GOT3 (cell line): Measurements from ENCODE around the gene ACER3.
"Not testable (repeated sequence)": the region's sequence is repeated elsewhere in the genome, so short reads cannot be mapped to it uniquely, and the experiment has no call there.

ENCODE experiments used
- DNase-seq: peaks from one replicate; lab custom pipeline; 2025; ENCODE audit warnings: mixed read lengths; lab: John Stamatoyannopoulos, UW

Gene ACER3

DNA sequence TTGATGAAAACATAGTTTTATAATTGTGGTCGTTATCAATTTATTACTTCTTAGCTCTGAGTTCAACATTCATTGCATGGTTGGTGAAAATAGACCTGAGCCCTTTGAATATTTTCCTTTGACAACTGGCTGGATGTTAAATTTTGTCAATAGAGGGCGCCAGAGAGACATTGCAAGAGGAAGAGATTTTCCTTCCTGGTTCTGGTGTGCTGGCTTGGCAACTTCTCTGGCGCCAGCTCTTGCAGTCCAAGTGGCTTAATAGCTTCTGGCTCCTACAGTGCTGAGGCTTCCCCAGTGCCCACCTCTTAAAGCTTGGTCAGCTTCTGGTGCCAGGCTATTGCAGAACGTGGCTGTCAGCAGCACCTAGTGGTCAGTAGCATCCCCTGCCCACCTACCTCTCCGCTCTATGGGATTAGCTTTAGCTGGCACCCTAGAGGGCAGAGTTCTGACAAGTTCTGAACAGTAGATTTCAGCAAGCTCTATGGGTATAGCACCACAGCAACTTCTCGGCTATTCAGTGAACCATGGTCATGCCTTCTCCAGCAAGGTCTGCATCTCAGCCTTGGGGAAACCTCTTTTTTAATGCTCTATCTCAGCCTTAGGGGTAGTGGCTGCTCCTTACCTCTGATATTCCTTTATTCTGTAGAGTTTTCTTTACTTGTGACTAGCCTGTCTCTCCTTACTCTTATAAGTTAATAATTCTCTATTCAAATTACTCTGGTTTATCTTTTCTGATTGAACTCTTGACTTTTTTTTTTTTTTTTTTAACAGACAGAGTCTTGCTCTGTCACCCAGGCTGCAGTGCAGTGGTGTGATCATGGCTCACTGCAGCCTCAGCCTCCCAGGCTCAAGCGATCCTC is 59.4 kb downstream of the ACER3 start:
- DNase-seq = no peak

DNA sequence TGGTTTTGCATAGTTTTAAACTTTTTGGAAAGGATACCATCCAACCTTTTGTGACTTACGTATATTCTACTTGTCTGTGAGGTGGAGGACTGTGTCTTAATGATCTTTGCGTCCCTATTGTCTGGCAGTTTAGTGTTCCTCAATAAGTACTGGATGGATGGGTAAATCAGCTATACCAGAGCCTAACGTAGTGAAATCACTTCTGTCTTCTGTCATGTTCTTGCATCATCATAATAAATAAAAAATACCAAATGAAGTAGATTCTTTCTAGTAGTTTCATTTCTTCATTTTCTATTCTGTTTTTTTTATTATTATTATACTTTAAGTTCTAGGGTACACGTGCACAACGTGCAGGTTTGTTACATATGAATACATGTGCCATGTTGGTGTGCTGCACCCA is 66.4 kb downstream of the ACER3 start:
- DNase-seq = no peak

DNA sequence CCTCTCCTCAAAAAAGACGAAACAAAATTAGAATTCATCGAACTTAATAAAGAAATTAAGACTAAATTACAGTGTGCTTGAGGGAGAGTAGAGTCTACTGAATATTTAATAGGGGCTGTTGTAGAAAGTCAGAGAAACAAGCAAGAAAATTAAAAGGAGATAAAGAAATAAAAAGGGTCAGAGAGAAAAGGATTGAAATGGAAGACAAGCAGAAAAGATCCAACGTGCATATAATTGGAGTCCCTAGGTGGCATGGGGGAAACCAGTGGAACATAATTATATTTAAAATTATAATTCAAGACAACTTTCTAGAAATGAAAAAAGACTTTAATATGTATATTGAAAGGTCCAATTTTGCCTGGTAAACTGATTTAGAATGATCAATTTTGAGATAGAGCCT is 74.3 kb downstream of the ACER3 start:
- no peak for DNase-seq

DNA sequence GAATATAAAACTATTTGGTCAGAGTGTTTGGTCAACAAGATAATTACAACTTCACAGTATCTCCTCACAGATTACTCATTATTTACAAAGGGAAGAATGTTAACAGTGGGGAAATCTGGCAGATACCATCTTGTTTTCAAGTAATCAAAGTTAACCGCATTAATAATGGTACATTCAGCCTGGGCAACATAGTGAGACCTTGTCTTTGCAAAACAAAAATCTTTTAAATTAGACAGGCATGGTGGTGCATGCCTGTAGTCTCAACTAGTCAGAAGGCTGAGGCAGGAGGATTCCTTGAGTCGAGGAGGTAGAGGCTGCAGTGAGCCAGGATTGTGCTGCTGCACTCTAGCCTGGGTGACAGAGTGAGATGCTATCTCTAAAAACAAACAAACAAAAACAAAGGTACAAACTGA is 78.5 kb downstream of the ACER3 start:
- no peak for DNase-seq

DNA sequence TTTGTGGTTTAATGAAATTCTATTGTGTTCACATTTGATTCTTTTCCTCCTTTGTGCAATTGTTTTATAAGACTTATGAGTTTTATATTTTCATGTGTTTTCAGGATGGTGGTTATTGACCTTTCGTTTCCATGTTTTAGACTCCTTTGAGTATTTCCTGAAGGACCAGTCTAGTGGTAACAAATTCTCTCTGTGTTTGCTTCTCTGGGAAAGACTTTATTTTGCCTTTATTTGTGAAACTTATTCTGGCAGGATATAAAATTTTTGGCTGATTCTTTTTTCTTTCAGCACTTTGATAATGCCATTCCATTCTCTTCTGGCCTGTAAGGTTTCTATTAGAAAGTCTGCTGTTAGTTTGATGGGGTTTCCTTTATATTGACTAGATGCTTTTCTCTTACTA is 83.5 kb downstream of the ACER3 start:
- DNase-seq = no peak

DNA sequence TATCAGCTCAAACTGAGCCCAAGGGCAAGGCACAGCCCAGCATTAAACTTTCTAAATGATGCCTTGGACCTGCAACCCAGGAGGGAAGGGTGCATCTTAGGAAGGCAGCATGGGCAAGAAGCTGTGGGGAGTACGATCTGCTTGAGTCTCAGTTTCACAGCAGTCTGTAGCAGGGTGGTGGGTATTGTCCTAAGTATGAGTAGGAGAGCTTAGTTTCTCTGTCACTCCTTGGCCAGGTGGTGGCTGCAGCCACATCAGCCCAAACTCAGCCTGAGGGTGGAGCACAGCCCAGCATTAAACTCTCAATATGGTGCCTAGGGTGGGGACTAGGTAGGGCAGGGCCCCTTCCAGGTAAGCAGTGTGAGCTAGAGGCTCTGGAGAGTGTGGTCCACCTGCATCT is 85.5 kb downstream of the ACER3 start:
- no peak for DNase-seq

DNA sequence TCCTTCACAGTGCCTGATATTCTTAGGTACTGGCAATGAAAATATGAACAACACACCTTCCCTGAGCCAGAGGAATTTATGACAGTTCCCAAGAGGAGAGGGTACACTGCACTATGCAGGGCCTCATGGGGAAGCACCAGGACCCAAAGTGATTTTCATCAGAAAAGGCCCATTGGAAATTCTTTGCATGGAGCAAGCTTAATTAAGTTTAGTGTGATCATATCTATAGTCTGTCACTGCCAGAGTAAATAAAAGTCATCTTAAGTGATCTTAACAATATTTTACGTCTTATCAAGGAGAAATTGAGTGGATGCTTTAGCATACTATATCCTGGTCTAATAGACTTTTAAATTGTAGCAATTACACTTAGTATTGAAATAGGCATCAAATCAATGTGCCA is 86.5 kb downstream of the ACER3 start:
- no peak for DNase-seq

DNA sequence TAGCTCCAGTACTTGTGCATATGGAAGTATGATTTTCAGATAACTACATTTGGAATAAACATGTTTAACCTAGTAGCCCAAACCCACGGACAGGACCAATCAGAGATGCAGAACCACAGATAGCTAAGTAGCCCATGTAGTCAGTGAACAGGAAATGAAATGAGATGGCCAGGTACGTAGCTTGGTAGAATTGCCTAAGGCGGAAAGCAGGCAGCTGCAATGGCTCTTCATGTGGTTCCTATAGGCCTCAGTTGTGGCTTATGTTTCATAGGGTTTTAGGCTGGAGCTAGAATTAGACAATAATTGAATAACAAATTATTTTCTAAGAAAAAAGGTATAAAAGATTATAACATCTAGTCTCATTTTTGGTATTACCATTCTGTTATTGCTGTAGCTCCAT is 87.1 kb downstream of the ACER3 start:
- no peak for DNase-seq

DNA sequence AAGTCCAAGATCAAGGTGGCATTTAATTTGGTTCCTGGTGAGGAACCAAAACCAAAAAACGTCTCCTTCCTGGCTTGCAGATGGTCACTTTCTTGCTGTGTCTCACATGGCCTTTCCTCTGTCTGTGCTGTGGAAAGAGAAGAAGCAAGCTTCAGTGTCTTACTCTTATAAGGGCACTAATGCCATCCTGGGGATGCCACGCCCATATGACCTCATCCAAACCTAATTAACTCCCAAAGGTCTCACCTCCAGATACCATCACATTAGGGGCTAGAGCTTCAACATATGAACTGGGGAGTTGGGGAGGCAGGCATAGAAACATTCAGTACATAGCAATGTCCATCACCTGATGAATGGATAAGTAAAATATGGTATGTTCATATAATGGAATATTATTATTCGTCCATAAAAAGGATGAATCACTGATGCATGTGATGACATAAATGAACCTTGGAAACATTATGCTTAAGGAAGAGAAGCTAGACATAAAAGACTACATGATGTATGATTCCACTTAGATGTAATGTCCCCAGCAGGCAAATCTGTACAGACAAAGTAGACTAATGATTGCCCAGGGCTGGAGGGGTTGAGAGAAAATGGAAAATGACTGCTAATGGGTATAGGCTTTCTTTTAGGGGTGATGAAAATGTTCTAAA is 94.9 kb downstream of the ACER3 start:
- no peak for DNase-seq

DNA sequence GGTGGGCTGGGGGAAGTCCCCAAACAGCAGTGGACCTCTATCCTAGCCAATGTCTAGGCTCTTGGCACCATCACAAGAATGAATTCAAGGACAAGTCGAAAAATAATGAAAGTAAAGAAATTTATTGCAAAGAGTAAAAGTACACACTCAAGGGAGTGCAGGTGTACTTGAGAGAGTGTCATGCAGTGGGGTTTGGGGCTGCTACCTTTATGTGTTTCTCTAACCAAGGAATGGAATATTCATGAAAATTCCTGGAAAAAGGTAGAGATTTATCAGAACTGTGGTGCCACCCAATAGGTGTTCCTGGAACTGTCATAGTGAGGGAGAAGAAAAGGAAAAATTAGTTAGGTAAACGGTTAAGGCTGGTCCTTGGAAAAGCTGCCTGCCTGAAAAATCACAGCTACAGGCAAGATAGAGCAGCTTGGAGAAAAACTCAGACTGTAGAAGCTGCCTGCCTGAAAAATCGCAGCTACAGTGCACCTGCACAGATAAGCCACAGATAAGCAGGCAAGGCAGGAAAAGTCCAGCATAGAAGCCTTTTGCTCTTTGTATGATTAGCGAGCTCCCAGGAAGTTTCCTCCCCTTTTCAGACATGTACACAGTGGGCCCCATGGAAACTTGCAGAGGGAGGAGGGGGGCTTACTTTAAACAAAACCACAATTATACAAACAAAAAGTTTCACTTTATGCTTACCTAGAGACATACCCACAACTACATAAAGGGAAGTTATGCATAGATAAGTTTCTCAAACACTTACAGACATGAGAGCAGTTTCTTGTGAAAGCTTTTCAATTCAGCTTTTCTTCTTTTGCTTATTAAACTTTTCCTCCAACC is 102.1 kb downstream of the ACER3 start:
- no peak for DNase-seq

DNA sequence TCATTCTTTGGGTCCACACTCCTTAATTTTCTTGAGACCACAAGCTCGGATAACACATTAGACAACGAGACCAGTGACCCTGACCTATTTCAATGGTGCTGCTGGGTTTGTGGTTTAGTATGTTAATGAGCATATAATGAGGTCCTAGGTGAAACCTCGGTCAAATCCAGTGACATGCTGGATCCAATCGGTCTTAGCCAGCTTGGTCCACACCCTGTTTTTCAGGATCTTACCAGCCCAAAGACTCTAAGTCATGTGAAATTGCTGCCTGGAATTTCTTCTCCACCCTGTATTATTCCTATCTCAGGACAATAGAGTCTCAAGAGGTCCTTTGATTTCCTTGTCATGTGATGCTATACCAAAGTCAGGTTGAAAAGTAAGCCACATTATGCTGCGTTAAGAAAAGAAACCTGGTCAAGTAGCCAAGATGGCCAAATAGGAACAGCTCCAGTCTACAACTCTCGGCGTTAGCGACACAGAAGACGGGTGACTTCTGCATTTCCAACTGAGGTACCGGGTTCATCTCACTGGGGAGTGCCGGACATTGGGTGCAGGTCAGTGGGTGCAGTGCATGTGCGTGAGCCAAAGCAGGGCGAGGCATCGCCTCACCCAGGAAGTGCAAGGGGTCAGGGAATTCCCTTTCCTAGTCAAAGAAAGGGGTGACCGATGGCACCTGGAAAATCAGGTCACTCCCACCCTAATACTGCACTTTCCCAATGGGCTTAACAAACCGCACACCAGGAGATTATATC is 102.9 kb downstream of the ACER3 start:
- DNase-seq = not testable (repeated sequence)

DNA sequence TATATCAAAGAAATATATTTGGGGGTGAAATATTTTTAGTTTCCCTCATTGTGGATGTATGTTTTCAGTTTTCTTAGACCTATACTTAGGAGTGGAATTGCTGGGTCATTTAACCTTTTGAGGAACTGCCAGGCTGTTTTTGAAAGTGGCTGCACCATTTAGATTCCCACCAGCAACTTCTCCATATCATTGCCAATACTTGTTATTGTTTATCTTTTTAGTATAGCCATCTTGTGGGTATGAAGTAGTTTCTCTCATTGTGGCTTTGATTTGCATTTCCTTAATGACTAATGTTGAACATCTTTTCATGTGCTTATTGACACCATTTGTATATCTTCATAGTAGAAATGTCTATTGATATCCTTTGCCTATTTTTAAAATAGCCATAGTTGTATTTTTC is 111.3 kb downstream of the ACER3 start:
- DNase-seq = no peak

DNA sequence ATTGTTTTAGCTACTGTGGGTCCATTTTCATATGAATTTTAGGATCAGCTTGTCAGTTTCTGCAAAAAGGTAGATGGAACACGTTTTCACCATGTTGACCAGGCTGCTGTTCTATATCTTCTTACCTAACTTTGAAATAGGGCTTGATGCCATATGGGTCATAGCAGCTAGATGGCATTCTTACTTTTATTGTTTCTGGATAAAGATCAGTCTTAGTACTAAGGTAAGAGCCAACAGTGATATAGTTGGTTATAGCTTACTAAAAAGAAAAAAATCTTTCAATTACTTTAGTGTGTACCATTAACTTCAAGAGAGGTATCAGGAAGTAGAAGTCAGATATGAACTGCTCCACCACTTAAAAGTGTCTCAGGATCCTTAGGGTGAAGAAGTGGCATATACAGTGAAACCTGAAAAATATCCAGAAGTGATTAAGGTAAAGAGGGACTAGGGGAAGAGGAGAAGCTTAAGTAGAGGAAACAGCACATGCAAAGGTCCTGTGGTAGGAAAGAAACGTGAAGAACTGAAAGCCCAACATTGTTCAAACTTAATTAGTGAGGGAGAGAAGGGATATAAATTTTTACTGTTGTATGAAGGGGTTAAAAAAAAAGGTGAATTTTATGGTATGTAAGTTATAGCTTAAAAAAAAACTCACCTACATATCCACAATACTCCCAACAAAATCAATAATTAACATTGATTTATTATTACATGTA is 113.6 kb downstream of the ACER3 start:
- DNase-seq = no peak

DNA sequence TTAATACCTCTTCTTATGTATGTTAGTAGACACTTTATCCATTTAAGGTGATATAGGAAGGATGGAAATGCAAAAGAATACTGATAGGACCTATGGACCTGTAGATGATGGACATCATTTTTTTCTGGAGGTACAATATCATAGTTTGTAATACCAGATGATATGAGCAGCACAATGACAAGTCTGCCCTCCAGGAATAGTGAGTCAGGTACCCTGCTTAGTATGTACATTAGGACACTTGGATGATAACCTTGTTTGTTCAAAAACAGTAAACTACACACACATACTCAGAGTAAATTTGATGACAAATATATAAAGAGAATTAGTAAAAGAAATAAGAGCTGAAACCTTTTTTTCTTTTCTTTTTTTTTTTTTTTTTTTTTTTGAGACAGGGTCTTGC is 114.8 kb downstream of the ACER3 start:
- DNase-seq = no peak

DNA sequence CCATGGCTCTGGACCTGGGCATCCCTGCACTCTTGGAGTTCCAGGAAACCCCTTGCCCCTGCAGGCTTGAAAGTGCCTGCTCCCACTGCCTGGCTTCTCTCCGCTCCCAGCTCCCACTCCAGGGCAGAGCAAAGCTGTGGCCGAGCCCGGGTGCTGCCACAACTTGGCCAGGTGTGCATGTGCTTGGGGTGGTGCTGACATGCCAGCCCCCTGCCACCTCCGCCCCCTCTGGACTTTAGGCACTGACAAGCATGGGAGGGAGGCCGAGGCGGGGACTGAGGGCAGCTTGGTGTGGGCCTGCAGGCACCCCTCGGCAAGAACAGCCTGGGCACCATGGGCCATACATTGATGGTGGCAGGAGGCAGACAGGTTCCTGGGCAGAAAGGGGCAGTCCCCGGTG is 117.1 kb downstream of the ACER3 start:
- DNase-seq = no peak

DNA sequence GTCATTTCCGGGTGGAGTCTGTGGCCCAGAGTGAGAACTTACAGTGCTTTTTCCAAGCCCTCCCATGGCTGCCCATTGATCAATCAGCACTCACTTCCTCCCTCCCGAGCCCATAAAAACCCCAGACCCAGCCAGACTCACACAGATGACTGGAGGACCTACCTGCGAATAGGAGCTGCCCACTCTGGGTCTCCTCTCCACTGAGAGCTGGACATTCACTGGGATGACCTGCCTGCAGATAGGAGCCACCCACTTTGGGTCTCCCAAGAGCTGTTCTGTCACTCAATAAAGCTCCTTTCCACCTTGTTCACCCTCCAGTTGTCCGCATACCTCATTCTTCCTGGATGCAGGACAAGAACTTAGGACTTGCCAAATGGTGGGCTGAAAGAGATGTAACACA is 117.5 kb downstream of the ACER3 start:
- no peak for DNase-seq

DNA sequence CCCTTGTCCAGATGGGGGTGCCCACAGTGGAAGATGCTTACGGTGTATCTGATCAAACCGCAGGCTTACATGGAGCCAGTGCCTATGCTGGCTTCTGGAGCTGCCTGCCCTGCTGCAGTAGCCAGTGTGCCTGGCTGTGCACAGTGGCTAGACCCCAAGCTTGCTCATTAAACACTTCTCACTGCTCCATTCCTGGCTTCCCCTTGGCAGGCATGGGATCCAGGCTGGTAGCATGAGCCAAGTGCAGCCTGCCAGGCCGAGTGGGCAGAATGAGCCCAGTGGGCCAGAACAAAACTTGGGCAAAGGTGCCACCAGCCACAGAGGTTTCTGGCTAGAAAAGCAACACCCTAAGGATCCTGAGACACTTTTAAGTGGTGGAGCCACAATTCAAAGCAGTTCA is 118.1 kb downstream of the ACER3 start:
- DNase-seq = no peak

DNA sequence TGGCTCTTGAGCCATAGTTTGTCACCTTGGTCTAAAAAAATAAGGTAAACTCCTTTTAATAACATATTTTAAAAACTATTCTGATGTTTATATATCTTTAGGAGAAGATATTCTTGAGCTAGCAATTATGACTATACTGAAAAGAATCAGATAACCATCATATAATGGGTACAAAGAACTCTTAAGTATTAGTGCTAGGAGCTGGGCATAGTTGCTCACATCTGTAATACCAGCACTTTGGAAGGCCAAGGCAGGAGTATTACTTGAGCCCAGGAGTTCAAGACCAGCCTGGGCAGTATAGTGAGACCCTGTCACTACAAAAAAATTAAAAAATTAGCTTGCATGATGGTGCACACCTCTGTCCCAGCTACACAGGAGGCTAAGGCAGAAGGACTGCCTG is 119.5 kb downstream of the ACER3 start:
- no peak for DNase-seq

DNA sequence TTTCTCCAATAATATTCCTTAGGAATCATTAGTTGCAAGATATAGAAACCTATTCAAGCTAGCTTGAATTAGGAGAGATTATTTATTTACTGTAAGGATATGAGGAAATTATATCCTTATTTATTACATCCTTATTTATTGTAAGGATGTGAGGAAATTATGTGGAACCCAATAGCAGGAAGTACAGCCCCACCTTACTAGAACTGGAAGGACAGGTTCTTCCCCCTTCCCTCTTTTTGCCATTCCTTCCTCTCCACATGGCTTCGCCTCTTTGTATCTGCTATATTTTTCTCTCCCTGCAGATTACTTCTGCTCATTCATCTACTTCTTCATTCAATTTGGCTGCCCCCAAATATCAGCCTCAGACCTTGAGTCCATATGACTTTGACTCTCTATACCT is 124.0 kb downstream of the ACER3 start:
- DNase-seq = no peak

DNA sequence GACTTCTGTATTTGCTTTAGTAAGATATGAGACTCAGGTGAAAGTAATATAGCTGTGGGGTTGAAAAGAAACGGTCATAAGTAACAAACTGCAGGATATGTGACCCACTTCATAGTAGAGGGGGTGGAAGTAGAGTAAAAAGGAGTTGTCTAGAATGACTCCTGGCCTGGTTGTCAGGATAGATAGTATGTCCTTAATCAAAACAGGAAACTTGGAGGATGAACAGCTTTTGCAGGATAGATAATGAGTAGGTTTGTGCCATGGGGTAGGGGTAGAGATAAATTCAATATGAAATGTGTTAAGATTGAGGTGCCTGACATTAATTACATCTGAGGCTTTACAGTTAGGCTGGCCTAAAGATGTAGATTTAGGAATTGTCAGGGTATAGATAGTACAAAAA is 126.5 kb downstream of the ACER3 start:
- no peak for DNase-seq

DNA sequence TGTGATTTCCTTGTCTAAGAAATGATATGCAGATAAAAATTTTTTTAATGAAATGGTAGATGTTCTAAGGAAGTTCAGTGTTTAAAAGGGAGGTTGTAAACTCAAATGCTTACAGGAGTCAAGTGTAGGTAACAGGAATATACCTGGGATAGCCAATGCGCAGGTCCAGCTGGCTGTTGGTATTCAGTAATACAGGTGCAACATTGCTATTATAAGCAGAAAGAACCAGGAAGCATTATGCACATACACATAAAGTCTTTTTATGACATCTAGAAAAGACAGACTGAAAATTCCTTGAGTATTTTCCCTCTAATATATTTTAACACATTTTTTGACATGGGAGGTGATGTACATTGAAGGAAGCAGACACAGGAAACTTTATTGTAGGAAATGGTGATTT is 129.9 kb downstream of the ACER3 start:
- no peak for DNase-seq
